K562 (cell line): ENCODE measurements around the gene PIK3R2. TPM values are rescaled to one million over a fixed set of nuclear protein-coding genes. Genes with fewer than 3 reads are reported as not detected.
"Not testable (repeated sequence)": the region's sequence is repeated elsewhere in the genome, so short reads cannot be mapped to it uniquely, and the experiment has no call there.

Experiments used
- ATAC-seq: fragments of 200-7000 bp; cut with Tn5 transposase; 3 replicates; pipeline ENCODE4 v1.9.1; 2020; ENCODE audit warnings: moderate library complexity
- BruUV-seq: library from RNA; stranded (reverse); fragments of 400-500 nt; replicated peaks from 2 replicates; lab custom pipeline; 2021; lab: Mats Ljungman, UMichigan
- CTCF ChIA-PET: fragments of 300-600 bp; formaldehyde crosslinking; extraction: SDS; loops from one replicate; lab custom pipeline; 2021; ENCODE audit warnings: low intra/inter-chr PET ratio; lab: Yijun Ruan, JAX
- POLR2A ChIA-PET: fragments of 300-600, 350-650 bp; sonication (Branson Sonifier 250); formaldehyde crosslinking; extraction: SDS; loops from one replicate; lab custom pipeline; 2021; ENCODE audit warnings: antibody characterized with exemption, inconsistent platforms; lab: Yijun Ruan, JAX
- DNase-seq, 4 experiments: peaks; one replicate each; pipeline versions ENCODE4 v3.0.0 to v3.0.0-alpha.2; 2011 to 2018; ENCODE audit warnings: low spot score in 3 of 4, mixed read lengths in 3 of 4; ENCODE audit errors: extremely low read depth in 1 of 4
- FAIRE-seq: peaks from 2 replicates; lab custom pipeline; 2011; peaks lifted over from hg19 to GRCh38; lab: Jason Lieb, UNC
- H2AFZ ChIP-seq: 2 replicates; pipeline ENCODE4 v1.6.0; 2011; ENCODE audit warnings: low read depth, low read length, control low read depth, inconsistent platforms
- H3K27ac ChIP-seq: fragments of 200-600 bp; 3 replicates; pipeline ENCODE4 v1.8.0; 2011; ENCODE audit warnings: low read depth, mild to moderate bottlenecking, control low read depth, inconsistent platforms, low read length, moderate library complexity, mixed read lengths; ENCODE audit errors: extremely low read depth
- H3K27me3 ChIP-seq, 2 experiments: fragments of 300-600 bp in 1 of 2; 2 replicates in 1 of 2; 3 replicates in 1 of 2; pipeline versions ENCODE4 v1.6.0 to v1.8.0; 2011; ENCODE audit warnings: inconsistent platforms in 2 of 2, low read length in 2 of 2, mild to moderate bottlenecking in 1 of 2, mixed read lengths in 1 of 2, moderate library complexity in 1 of 2; ENCODE audit not compliant: control insufficient read depth in 2 of 2, insufficient read depth in 2 of 2
- H3K36me3 ChIP-seq: fragments of 300-600 bp; 3 replicates; pipeline ENCODE4 v1.8.0; 2011; ENCODE audit warnings: mild to moderate bottlenecking, low read length, inconsistent platforms; ENCODE audit not compliant: control insufficient read depth, insufficient read depth
- H3K4me1 ChIP-seq, 2 experiments: fragments of 200-600 bp in 1 of 2; replicated peaks in 1 of 2; 2 replicates in 1 of 2; 3 replicates in 1 of 2; pipeline versions ENCODE4 v1.5.1 to v1.8.0; 2011; ENCODE audit warnings: inconsistent platforms in 2 of 2, low read length in 2 of 2, mild to moderate bottlenecking in 1 of 2, mixed read lengths in 1 of 2, moderate library complexity in 1 of 2; ENCODE audit not compliant: control insufficient read depth in 2 of 2, insufficient read depth in 2 of 2
- H3K4me2 ChIP-seq: 2 replicates; pipeline ENCODE4 v1.6.1; 2011; ENCODE audit warnings: low read length, control low read depth, inconsistent platforms, mixed read lengths; ENCODE audit not compliant: insufficient read depth
- H3K4me3 ChIP-seq: fragments of 200-600 bp; sonication (generic), shearing (Covaris generic); 2 replicates; pipeline ENCODE4 v1.5.1; 2016; ENCODE audit warnings: control low read depth, inconsistent platforms
- H3K79me2 ChIP-seq: fragments of 200-600 bp; 3 replicates; pipeline ENCODE4 v1.8.0; 2011; ENCODE audit warnings: low read length, inconsistent platforms; ENCODE audit not compliant: control insufficient read depth, insufficient read depth
- H3K9ac ChIP-seq, 2 experiments: 2 replicates each; pipeline versions ENCODE4 v1.6.0 to v1.6.1; 2011; ENCODE audit warnings: low read depth in 2 of 2, low read length in 2 of 2, control low read depth in 1 of 2, inconsistent platforms in 1 of 2, mild to moderate bottlenecking in 1 of 2, mixed read lengths in 1 of 2; ENCODE audit not compliant: insufficient read depth in 1 of 2
- H3K9me1 ChIP-seq: one replicate; pipeline ENCODE4 v1.6.0; 2011; ENCODE audit warnings: inconsistent platforms, mild to moderate bottlenecking, low read length, moderate library complexity; ENCODE audit not compliant: control insufficient read depth, insufficient read depth
- H3K9me3 ChIP-seq: replicated peaks from 2 replicates; pipeline ENCODE4 v1.5.1; 2011; ENCODE audit warnings: low read depth, low read length, inconsistent platforms; ENCODE audit not compliant: control insufficient read depth, insufficient read depth
- H4K20me1 ChIP-seq: replicated peaks from 2 replicates; pipeline ENCODE4 v1.6.1; 2011; ENCODE audit warnings: low read length, inconsistent platforms, mixed read lengths; ENCODE audit not compliant: control insufficient read depth, insufficient read depth
- MTA3 ChIP-seq: fragments of 450-650 bp; formaldehyde crosslinking; IDR thresholded peaks from 2 replicates; pipeline ENCODE4 v1.6.1; 2017; ENCODE audit warnings: mild to moderate bottlenecking, borderline replicate concordance
- PYGO2 ChIP-seq: fragments of 450-650 bp; IDR thresholded peaks from 2 replicates; pipeline ENCODE4 v1.6.1; 2016; ENCODE audit warnings: mild to moderate bottlenecking, missing genetic modification characterization, moderate library complexity, missing compliant biosample characterization
- RBM25 ChIP-seq: fragments of 200-400 bp; formaldehyde crosslinking; IDR thresholded peaks from 2 replicates; pipeline ENCODE4 v1.6.1; 2018; ENCODE audit warnings: low read length, low read depth, moderate library complexity; ENCODE audit not compliant: severe bottlenecking
- ZNF121 ChIP-seq: sonication (generic); formaldehyde crosslinking; conservative IDR thresholded peaks from 2 replicates; pipeline ENCODE4 v1.8.0; 2022; ENCODE audit warnings: missing genetic modification reagents
- WGBS: fragments of 100-300 bp; shearing (Covaris generic); methylation state at CpG from one replicate; pipeline ENCODE4 v1.1.6; 2016; ENCODE audit warnings: low coverage, mixed read lengths; ENCODE audit not compliant: insufficient coverage; ENCODE audit errors: missing lambda C conversion rate; 5-methylcytosine and 5-hydroxymethylcytosine counted together
- in situ Hi-C: fragments of 300-500 bp; cut with MboI; formaldehyde crosslinking; loops from 4 replicates; pipeline ENCODE4 v1.15.0; 2018; ENCODE audit warnings: inconsistent platforms, mixed read lengths
- intact Hi-C: fragments of 100-400 bp; cut with micrococcal nuclease; formaldehyde crosslinking; loops from 2 replicates; pipeline ENCODE4 v1.14.2; 2022
- polyA plus RNA-seq, 8 experiments: library from polyadenylated mRNA; depleted of rRNA in 4 of 8; stranded (reverse) in 5 of 8; unstranded in 3 of 8; fragments of >200 nt; fragmentation: Nextera tagmentation in 2 of 8; fragmentation: Illumina TruSeq in 1 of 8; extraction: Ambion mirVana in 2 of 8; extraction: Trizol in 1 of 8; gene quantifications; 2 replicates each; pipeline versions ENCODE4 v1.2.1 to v1.2.3, GENCODE V29; 2011 to 2014; ENCODE audit warnings: inconsistent platforms in 1 of 8, missing spikeins in 1 of 8
- total RNA-seq, 7 experiments: library from RNA; depleted of rRNA in 6 of 7; stranded (reverse); fragments of >200 nt in 6 of 7; fragmentation: Illumina TruSeq in 2 of 7; extraction: Trizol in 2 of 7; gene quantifications; 2 replicates each; pipeline versions ENCODE4 v1.2.1 to v1.2.3, GENCODE V29; 2011 to 2021; ENCODE audit warnings: low replicate concordance in 1 of 7

PIK3R2 gene
- total and polyA plus RNA-seq, 9 of the 15 experiments (the other 6 are each of a cell fraction or from before 2014, with no cell fraction given): 0.39 to 37.9 (median 5.3) TPM

- TF ChIP-seq RBM25: peak; percentile 76
- TF ChIP-seq MTA3: no peak
- TF ChIP-seq PYGO2: no peak
These were observed 5.5 kb downstream of the PIK3R2 start (continued) for GRCh38 chr19:18158467-18158866.

- ATAC-seq, H2AFZ ChIP-seq, H3K4me2 ChIP-seq, BruUV-seq, FAIRE-seq, H3K9ac ChIP-seq, H3K9me1 ChIP-seq, DNase-seq, H3K9me3 ChIP-seq, H3K27ac ChIP-seq, H3K27me3 ChIP-seq, in situ Hi-C loops, H3K4me3 ChIP-seq: not testable (repeated sequence)
- peaks cover 38 to 68% of the 10 kb centered on the region in 2 experiments for H3K4me1 ChIP-seq
- intact Hi-C loops: loop anchor here (10.0 kb wide), 2 partner anchors 94 to 214 kb away; no protein-coding TSS in a partner anchor
- POLR2A ChIA-PET: interaction anchor here (0.5 kb wide), 1 partner anchor 55 kb away, joined by 4 read pairs; no protein-coding TSS in a partner anchor
- H4K20me1 ChIP-seq: peaks cover 20% of the 10 kb centered on the region
- H3K79me2 ChIP-seq: peaks cover 55% of the 10 kb centered on the region
- CTCF ChIA-PET: interaction anchor here (0.6 kb wide), 1 partner anchor 96 kb away, joined by 3 read pairs; no protein-coding TSS in a partner anchor
- 72% methylated on average over 5 of the region's 6 CpGs for WGBS
- TF ChIP-seq RBM25 (peak; percentile 28), ZNF121 (CRISPR knock-in tag) (peak; percentile 82)
- peaks cover 68% of the 10 kb centered on the region; the same call in 2 of the 3 replicates for H3K36me3 ChIP-seq
These were observed 6.2 kb downstream of the PIK3R2 start for GRCh38 chr19:18159059-18159616.
